ENCODE results near the gene C16orf74.

C16orf74 gene

DNA sequence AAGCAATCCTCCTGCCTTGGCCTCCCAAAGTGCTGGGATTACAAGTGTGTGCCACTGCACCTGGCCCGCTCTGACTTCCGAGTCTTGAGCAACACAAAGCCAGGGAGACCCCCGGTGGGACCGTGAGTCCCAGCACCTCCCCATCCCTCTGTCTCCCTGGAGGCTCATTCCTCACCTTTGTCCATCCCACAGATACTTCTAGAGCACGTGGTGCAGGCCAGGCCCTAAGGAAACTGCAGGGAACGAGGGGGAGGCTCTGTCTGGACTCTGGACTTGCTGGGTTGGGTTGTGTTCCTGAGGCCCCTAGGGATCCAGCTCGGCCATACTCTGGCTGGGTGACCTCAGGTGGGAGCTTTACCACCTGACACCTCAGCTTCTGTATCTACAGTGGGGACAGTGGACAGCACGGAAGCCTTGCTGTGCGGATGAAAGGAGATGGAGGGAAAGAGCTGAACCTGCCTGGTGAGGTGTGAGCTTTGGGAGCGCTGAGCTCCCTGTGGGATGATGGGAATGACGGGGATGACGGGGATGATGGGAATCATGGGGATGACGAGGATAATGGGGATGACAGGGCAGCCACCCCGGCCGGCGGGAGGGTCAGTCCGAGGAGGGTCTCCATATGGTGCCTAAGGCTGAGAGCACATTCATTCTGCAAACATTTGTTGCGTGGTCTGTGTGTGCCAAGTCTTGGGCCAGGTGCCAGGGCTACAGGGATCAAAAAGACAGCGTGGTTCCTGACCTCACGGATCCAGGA, 26.6 kb downstream of the C16orf74 start:
- no peak overlapping the region for H3K27ac ChIP-seq (ENCODE audit: low read depth, low read length)
- H3K4me1 ChIP-seq (ENCODE audit: insufficient read depth, low read length) = no peaks in the 10 kb centered on the region
- no peaks in the 10 kb centered on the region for H3K27me3 ChIP-seq (ENCODE audit: control insufficient read depth in 1 of 2, insufficient read depth in 2 of 2, low read length in 2 of 2)
- H3K9me3 ChIP-seq (ENCODE audit: low read length) = no peaks in the 10 kb centered on the region
- H3K4me3 ChIP-seq (ENCODE audit: low read depth in 1 of 2, low read length in 2 of 2) = no peak overlapping the region
- H3K36me3 ChIP-seq (ENCODE audit: insufficient read depth, low read length) = no peaks in the 10 kb centered on the region
- H3K9ac ChIP-seq (ENCODE audit: low read length) = no peak overlapping the region

GRCh38 chr16:85722128-85722893, 28.6 kb downstream of the C16orf74 start:
- no peak overlapping the region for H3K9ac ChIP-seq (ENCODE audit: low read length)
- no peaks in the 10 kb centered on the region for H3K4me1 ChIP-seq (ENCODE audit: insufficient read depth, low read length)
- H3K27me3 ChIP-seq (ENCODE audit: control insufficient read depth in 1 of 2, insufficient read depth in 2 of 2, low read length in 2 of 2) = peaks cover 0 to 4% of the 10 kb centered on the region in 2 donors
- no peaks in the 10 kb centered on the region for H3K36me3 ChIP-seq (ENCODE audit: insufficient read depth, low read length)
- no peak overlapping the region for H3K4me3 ChIP-seq (ENCODE audit: low read depth in 1 of 2, low read length in 2 of 2)
- no peaks in the 10 kb centered on the region for H3K9me3 ChIP-seq (ENCODE audit: low read length)
- no peak overlapping the region for H3K27ac ChIP-seq (ENCODE audit: low read depth, low read length)

- peaks cover 0 to 4% of the 10 kb centered on the region in 2 donors for H3K27me3 ChIP-seq (ENCODE audit: control insufficient read depth in 1 of 2, insufficient read depth in 2 of 2, low read length in 2 of 2)
- no peaks in the 10 kb centered on the region for H3K9me3 ChIP-seq (ENCODE audit: low read length)
- H3K4me1 ChIP-seq (ENCODE audit: insufficient read depth, low read length) = no peaks in the 10 kb centered on the region
- no peaks in the 10 kb centered on the region for H3K36me3 ChIP-seq (ENCODE audit: insufficient read depth, low read length)
- no peak overlapping the region for H3K4me3 ChIP-seq (ENCODE audit: low read depth in 1 of 2, low read length in 2 of 2)
- H3K27ac ChIP-seq (ENCODE audit: low read depth, low read length) = no peak overlapping the region
- H3K9ac ChIP-seq (ENCODE audit: low read length) = no peak overlapping the region
These were observed 30.6 kb downstream of the C16orf74 start for GRCh38 chr16:85720302-85720637.

DNA sequence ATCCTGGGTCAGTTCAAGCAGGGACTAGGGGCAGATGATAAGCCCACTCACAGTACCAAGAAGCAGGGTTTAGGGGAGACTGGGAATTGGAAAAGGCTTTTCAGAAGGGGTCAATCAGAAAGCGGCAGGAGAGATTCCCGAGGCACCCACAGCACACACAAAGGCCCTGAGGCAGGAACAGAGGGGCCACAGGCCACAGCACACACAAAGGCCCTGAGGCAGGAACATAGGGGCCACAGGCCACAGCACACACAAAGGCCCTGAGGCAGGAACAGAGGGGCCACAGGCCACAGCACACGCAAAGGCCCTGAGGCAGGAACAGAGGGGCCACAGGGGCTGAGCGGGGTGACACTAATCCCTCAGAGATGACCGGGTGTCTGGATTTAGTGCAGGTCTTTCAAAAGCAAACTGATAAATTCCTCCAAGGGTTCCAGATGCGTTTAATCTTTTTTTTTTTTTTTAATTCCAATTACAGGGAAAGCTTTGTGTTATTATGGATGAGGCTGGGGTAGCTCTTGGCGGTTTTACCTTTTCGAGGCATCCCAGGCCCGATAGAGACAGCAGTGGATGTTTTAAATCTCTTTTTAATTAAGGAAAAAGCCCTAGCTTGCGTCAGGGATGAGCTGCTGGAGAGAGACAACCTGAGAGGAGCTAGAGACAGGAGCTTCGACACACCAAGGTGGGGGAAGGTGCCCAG, 31.1 kb downstream of the C16orf74 start:
- no peak overlapping the region for H3K27ac ChIP-seq (ENCODE audit: low read depth, low read length)
- no peaks in the 10 kb centered on the region for H3K4me1 ChIP-seq (ENCODE audit: insufficient read depth, low read length)
- no peak overlapping the region for H3K4me3 ChIP-seq (ENCODE audit: low read depth in 1 of 2, low read length in 2 of 2)
- H3K9me3 ChIP-seq (ENCODE audit: low read length) = no peaks in the 10 kb centered on the region
- H3K27me3 ChIP-seq (ENCODE audit: control insufficient read depth in 1 of 2, insufficient read depth in 2 of 2, low read length in 2 of 2) = peaks cover 0 to 4% of the 10 kb centered on the region in 2 donors
- H3K9ac ChIP-seq (ENCODE audit: low read length) = no peak overlapping the region
- H3K36me3 ChIP-seq (ENCODE audit: insufficient read depth, low read length) = no peaks in the 10 kb centered on the region

DNA sequence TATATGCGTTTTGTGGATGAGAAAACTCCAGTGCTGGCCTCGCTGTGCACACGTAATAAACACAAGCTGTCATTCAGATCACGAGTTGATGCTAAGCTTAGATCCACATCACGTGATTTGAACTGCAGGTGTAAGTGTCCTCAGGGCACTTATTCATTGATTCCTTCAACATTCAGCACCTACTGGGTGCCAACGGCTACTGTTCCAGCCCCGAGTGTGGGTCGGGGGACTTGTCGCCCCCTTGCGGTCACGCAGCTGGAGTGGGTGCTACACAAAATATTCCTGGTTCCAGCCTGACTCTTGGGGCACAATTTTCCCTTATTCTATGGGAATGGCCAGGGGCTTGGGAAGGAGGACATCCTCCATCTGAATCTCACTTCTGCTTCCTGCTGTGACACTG, 32.2 kb downstream of the C16orf74 start:
- H3K36me3 ChIP-seq (ENCODE audit: insufficient read depth, low read length) = no peaks in the 10 kb centered on the region
- H3K9ac ChIP-seq (ENCODE audit: low read length) = no peak overlapping the region
- no peaks in the 10 kb centered on the region for H3K4me1 ChIP-seq (ENCODE audit: insufficient read depth, low read length)
- H3K9me3 ChIP-seq (ENCODE audit: low read length) = no peaks in the 10 kb centered on the region
- H3K27ac ChIP-seq (ENCODE audit: low read depth, low read length) = no peak overlapping the region
- H3K4me3 ChIP-seq (ENCODE audit: low read depth in 1 of 2, low read length in 2 of 2) = no peak overlapping the region
- H3K27me3 ChIP-seq (ENCODE audit: control insufficient read depth in 1 of 2, insufficient read depth in 2 of 2, low read length in 2 of 2) = peaks cover 0 to 4% of the 10 kb centered on the region in 2 donors

DNA sequence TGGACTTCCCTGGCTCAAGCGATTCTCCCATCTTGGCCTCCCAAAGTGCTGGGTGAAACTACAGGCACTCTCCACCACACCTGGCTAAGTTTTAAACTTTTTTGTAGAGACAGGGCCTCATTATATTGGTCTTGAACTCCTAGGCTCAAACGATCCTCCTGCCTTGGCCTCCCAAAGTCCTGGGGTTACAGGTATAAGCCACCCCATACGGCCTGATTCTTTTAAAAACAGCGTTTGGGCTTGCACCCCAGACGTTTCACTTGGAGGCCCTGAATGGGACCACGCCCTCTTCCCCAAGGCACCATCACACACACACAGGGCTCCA, 32.8 kb downstream of the C16orf74 start:
- no peaks in the 10 kb centered on the region for H3K4me1 ChIP-seq (ENCODE audit: insufficient read depth, low read length)
- H3K9me3 ChIP-seq (ENCODE audit: low read length) = no peaks in the 10 kb centered on the region
- no peak overlapping the region for H3K9ac ChIP-seq (ENCODE audit: low read length)
- H3K36me3 ChIP-seq (ENCODE audit: insufficient read depth, low read length) = no peaks in the 10 kb centered on the region
- H3K4me3 ChIP-seq (ENCODE audit: low read depth in 1 of 2, low read length in 2 of 2) = no peak overlapping the region
- H3K27ac ChIP-seq (ENCODE audit: low read depth, low read length) = no peak overlapping the region
- H3K27me3 ChIP-seq (ENCODE audit: control insufficient read depth in 1 of 2, insufficient read depth in 2 of 2, low read length in 2 of 2) = peaks cover 0 to 4% of the 10 kb centered on the region in 2 donors

DNA sequence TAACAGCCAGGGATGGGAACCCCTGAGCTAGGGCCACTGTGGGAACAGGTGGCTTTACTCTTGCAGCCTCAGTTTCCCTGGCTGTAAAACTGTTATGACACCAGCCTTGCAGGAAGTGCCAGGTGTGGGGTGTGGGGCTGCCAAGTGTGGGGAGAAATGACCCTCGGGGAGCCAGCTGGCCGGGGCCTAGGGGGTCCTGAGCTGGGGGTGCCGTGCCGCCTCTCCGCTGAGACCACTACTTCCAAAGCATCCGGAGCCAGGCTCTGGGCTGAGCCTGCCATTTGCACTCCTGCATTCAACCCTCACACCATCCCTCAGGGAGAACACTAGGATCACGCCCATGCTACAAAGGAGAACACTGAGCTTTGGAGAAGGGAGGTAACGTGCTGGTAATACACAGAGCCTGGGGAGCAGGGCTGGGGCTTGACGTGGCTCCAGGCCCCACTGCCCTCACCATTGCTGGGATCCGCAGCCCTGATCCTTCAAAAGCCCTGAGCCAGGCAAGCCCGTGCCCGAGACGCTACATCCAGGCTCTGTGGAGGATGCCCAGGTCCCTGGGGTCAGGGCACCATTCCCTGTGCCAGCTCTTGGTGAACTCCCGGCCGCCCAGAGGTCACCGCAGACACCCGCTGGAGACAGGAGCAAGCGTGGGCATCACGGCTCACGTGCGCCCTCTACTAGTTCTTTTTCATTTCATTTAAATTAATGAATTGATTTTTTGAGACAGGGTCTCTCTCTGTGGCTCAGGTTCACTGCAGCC, 33.3 kb downstream of the C16orf74 start:
- Histone ChIP-seq H3K9ac (ENCODE audit: low read length) (no peak overlapping the region), H3K4me1 (ENCODE audit: insufficient read depth, low read length) (no peaks in the 10 kb centered on the region)

GRCh38 chr16:85716680-85717038, 34.2 kb downstream of the C16orf74 start:
- no peak overlapping the region for H3K4me3 ChIP-seq (ENCODE audit: low read depth in 1 of 2, low read length in 2 of 2)
- H3K27ac ChIP-seq (ENCODE audit: low read depth, low read length) = no peak overlapping the region
- no peaks in the 10 kb centered on the region for H3K36me3 ChIP-seq (ENCODE audit: insufficient read depth, low read length)
- peaks cover 0 to 4% of the 10 kb centered on the region in 2 donors for H3K27me3 ChIP-seq (ENCODE audit: control insufficient read depth in 1 of 2, insufficient read depth in 2 of 2, low read length in 2 of 2)
- H3K9me3 ChIP-seq (ENCODE audit: low read length) = no peaks in the 10 kb centered on the region
- H3K4me1 ChIP-seq (ENCODE audit: insufficient read depth, low read length) = no peaks in the 10 kb centered on the region
- H3K9ac ChIP-seq (ENCODE audit: low read length) = no peak overlapping the region

More for the DNA sequence above, 33.3 kb downstream of the C16orf74 start:
- no peak overlapping the region for H3K4me3 ChIP-seq (ENCODE audit: low read depth in 1 of 2, low read length in 2 of 2)
- H3K27me3 ChIP-seq (ENCODE audit: control insufficient read depth in 1 of 2, insufficient read depth in 2 of 2, low read length in 2 of 2) = peaks cover 0 to 4% of the 10 kb centered on the region in 2 donors
- H3K27ac ChIP-seq (ENCODE audit: low read depth, low read length) = no peak overlapping the region
- no peaks in the 10 kb centered on the region for H3K36me3 ChIP-seq (ENCODE audit: insufficient read depth, low read length)
- no peaks in the 10 kb centered on the region for H3K9me3 ChIP-seq (ENCODE audit: low read length)

- no peaks in the 10 kb centered on the region for H3K9me3 ChIP-seq (ENCODE audit: low read length)
- H3K27ac ChIP-seq (ENCODE audit: low read depth, low read length) = no peak overlapping the region
- no peaks in the 10 kb centered on the region for H3K36me3 ChIP-seq (ENCODE audit: insufficient read depth, low read length)
- no peak overlapping the region for H3K4me3 ChIP-seq (ENCODE audit: low read depth in 1 of 2, low read length in 2 of 2)
- H3K9ac ChIP-seq (ENCODE audit: low read length) = no peak overlapping the region
- no peaks in the 10 kb centered on the region for H3K4me1 ChIP-seq (ENCODE audit: insufficient read depth, low read length)
- peaks cover 0 to 4% of the 10 kb centered on the region in 2 donors for H3K27me3 ChIP-seq (ENCODE audit: control insufficient read depth in 1 of 2, insufficient read depth in 2 of 2, low read length in 2 of 2)
These were observed 34.7 kb downstream of the C16orf74 start for GRCh38 chr16:85716022-85716679.

- H3K4me3 ChIP-seq (ENCODE audit: low read depth in 1 of 2, low read length in 2 of 2) = no peak overlapping the region
- H3K36me3 ChIP-seq (ENCODE audit: insufficient read depth, low read length) = no peaks in the 10 kb centered on the region
- H3K9me3 ChIP-seq (ENCODE audit: low read length) = no peaks in the 10 kb centered on the region
- no peak overlapping the region for H3K27ac ChIP-seq (ENCODE audit: low read depth, low read length)
- H3K9ac ChIP-seq (ENCODE audit: low read length) = no peak overlapping the region
- H3K4me1 ChIP-seq (ENCODE audit: insufficient read depth, low read length) = no peaks in the 10 kb centered on the region
- peaks cover 0 to 4% of the 10 kb centered on the region in 2 donors for H3K27me3 ChIP-seq (ENCODE audit: control insufficient read depth in 1 of 2, insufficient read depth in 2 of 2, low read length in 2 of 2)
These were observed 35.5 kb downstream of the C16orf74 start for GRCh38 chr16:85715169-85716021.
